GM18520 (cell line): ENCODE measurements around the gene AAR2.

Experiments
- ATAC-seq: cut with Tn5 transposase; IDR thresholded peaks from one replicate; pipeline ENCODE4 v1.9.1; 2021; ENCODE audit not compliant: unreplicated experiment

The AAR2 gene

DNA sequence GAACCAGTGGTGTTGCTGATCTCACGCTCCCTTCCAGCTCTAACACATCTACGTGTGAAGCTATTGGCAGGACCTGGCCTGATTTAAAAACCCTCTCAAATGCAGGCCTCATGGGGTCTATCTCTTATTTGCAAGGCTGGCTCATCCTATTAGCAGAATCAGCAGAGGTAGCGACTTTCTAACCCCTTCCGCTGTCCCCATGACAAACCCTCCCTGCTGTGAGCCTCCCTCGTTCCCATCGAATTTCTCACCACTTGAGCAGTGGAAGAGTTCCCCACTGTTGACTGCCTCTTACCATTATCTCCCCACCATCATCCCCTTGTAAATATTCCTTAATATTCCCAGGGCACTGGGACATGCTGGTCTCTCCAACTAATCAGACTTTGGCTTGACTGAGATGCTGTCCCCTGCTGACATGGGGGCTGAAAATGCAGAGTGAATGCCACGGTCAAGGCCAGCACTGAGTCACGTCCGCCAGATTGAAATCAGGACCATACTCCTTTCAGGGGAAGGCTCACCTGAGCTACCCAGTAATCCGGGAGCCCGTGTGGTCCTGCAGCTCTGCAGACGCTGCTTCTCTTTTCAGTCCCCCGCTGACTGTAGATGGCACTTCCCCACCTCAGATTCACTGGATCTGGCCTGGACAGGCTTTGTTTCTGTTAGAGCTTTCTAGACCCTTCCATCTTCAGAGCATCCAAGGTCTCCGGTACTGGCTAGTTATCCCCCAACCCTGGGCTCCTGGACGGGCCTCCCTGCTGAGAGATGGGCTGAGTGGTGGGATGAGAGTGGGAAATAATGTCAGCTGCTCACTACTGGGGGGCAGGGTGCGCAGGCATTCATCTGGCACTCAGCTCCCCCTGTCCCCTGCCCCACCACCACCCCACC is 23.1 kb downstream of the AAR2 start:
- no peak for ATAC-seq

DNA sequence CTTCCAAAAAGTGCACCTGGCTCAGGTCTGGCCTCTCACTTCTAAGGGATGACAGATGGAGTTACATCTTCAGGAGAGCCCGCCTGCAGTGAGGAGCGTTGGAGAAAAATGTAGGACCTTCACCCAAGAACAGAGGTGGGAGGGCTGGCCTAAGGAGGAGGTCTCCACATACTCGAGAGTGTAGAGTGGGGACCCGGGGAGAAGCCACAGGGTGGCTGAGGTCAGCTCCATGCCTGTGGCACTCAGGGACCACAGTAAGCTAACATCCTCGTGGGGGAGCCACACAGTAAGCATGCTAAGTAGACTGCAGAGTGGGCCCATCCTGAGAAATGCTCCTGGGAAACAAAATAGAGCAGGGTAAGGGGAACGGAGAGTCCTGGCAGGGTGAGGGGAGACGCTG is 24.0 kb downstream of the AAR2 start:
- no peak for ATAC-seq

DNA sequence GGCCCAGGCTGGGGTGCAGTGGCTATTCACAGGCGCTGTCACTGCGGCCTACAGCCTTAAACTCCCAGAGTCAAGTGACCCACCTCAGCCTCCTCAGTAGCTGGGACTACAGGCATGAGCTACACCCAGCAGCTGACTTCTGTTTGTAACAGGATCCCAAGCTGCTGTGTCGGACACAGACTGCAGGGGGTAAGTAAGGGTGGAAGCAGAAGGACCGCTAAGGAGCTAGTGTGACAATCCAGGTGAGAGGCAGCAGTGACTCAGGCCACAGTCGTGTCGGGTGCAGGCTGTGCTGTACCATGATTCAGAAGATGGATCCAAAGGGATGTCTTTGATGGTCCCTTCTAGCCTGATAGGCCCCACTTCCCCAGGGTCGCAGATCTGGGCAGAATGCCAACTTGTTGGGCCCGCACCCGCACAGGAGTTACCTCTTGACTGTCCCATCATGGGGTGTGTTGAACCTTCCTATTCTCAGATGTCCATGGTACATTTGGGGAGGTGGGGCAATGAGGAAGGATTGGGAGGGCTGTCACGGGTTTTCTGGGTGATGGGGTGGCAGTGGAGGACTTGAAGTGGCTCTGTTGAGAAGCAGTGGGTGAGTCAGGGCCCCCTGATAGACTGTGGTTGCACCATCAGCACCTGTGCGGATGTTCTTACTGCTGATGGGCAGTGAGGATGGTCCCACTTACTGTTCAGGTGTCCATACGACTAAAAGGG is 25.3 kb downstream of the AAR2 start:
- no peak for ATAC-seq

DNA sequence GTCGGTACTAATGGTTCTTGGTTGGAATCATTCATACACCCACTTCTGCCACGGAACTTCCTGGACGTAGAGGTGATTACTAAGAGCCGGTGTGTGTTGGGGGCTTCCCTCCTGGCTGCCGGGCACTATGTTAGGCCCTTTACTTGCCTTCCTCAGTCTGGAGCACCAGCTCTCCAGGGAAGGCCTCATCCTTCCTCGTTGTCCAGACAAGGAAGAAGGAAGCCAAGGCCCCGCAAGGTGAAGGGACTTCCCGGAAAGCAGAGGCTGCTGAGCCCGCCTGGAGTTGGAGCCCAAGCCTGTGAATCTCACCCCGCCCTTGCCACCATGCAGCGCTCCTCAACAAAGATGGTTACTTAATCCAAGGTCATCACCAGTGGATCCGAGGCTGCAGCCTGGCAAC is 26.2 kb downstream of the AAR2 start:
- no peak for ATAC-seq

DNA sequence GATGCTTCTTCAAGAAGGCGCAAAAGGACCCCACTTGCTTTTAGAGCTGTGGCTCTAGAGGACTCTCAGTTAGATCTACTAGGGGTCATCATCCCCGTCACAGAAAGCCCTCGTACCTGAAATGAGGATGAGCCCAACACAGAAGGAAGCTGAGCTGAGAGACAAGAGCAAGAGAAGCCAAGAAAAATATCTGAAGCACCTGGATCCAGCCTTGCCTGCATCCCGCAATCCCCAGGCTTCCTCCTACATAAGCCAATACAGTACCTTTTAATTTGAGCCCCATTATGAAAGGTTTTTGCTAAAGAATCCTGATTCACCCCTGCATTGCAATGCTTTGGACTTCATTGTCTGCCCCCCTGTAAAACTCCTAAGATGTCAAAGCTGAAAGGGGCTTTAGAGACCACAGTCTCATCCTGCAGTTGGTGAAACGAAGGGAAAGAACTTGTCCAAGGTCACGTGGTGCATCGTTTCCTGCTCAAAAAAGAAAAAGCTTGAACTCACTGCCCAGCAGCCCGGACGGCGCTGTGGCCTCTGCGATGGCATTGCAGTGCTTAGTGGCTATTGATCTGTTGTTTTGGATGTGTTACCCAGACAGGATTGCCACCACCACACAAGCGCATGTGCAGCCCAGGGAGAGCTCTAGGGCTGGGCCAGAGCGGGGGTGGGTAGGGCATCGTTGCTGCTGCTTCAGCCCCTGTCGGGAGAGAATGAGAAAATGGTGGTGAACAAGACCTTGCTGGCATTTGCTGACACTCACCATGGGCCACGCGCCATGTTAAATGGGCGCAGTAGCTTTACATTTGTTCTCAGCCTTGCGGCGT is 28.4 kb downstream of the AAR2 start:
- ATAC-seq, result no peak

DNA sequence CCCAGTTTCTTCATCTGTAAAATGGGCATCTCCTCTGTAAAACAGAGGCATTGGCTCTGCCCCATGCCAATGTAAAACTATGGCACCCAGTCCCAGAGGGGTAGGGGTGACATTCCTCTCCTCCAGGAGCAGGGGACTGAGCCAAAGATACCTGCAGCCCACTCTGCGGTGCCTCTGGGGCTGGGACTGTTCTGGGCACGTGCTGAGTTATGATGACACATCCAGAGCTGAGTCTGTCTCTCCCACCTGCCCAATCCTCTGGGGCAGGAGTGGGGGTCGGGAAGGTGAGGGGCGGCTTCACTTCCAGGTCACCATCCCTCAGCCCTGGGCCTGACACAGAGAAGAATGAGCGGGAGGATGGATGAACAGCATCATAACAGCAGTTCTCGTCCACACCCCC is 29.9 kb downstream of the AAR2 start:
- no peak for ATAC-seq

DNA sequence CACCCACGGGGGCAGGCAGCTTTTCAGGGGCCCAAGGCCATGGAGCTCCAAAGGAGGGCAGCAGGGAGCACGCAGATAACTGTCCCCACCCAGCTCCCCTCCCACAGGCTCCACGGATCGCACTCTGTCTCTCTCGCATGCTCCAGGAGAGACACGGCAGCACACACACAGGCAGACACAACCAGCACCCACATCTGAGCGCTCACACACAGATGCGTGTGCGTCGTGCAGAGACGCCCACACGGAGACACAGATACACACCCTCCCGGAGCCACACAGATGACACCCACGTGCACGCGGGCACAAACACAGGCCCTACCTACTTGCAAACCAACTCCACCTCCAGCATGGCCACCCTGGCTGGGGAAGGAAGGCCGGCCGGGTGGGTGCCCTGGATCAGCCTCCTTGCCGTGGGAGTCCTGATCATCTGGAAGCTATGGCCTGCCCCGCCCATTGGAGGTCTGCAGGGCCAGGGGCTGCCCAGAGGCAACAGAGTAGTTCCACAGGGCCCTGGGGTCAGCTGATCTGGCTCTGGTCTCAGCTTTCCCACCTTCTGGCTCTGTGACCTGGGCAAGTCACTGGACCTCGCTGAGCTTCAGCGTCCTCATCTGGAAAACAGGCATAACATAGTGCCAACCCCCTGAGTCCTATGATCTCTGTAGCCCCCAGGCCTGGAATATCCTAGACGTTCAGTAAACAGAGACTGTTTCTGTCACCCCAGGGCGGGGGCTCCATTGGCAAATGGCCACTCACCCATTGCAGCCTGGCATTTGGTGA is 31.5 kb downstream of the AAR2 start:
- ATAC-seq, result no peak

DNA sequence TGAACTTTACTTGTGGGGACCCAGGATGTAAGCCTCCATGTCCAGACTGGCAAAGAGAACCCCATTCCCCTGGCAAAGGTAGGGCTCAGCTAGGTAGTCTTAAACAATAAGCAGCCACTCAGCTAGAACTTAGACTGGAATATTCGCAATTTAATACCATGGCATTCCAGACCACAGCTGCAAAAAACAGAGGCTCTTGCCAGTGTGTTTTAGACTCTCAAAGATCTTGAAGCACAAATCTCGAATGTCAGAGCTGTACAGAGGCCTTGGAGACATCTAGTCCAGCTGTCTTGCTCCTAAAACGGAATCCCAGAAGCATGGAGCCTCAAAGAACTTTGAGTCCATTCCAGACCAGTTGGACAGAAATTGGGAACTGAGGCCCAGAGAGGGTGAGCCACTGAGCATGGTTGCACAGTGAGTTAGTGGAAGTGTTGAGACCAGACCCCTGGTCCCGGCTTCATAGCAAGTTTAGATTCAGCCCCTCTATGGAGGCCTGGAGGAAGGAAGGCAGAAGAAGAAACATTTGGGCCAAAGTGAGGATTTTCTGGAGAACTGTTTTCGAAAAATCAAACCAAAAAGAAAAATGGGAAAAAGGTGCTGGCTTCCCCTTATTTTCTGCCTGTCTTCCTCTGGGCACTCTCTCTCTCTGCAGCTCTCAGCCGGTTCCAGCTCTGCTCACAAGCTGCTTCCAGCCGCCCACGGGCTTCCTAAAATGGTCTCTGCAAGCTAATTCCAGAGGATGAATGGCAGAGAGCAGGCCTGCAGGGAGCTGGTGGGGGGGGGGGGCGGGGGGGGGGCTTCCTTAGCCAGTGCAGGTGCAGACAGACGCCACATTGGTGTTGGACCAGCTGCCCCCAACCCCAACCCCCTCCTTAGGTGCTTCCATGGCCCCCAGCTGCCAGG is 32.4 kb downstream of the AAR2 start:
- ATAC-seq, result no peak

DNA sequence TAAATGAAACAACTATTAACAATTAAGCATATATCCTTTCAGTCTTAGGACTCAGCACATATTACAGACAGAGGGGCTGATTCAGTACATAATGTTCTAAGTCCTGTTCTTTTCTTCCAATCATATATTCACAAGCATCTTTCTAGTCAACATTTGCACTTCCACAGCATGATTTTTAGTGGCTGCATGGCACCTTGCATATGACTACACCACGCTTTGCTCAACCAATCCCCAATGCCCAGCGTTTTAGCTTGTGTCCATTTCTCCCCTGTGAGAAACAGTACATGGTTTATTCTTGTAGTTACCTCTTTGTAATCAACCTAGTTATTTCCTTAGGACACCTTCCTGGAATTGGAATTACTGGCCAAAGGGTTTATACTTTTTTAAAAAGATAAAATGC is 33.2 kb downstream of the AAR2 start:
- ATAC-seq, result no peak

DNA sequence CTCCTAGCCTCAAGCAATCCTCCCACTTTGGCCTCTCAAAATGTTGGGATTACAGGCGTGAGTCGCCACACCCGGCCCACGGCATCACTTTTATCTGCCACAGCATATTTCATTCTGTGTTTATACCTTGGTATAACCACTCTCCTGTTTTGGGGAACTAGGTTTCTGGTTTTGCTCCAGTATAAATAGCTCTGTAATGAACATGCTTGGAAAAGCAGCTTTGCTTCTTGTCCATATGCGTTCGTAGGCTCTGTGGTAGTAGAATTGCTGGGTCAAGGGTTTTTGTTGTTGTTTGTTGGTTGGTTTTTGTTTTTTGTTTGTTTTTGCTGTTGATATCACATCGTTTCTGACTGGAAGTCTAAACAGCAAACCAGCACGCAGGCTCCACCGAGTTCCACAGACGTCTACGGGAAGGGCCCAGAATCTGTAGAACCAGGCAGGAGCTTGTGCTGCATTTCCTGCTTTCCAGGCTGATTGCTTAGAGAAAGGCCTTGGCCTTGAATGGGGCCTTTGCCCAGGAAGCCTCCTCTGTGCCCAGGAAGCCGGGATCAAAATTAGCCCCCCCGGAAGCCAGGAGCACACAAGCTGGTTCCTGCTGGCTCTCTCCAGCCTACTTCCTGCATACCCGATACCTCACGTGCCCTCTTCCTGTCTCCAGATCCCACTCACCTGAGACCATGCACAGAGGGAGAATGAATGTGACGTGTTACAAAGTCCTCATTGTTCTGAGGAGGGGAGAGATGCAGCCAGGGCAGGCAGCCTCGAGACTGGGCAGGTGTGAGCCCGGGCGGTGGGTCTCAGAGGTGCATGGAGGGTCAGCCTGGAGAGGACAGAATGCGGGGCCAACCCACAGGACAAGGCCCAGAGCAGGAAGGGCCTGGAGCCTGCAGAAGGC is 34.7 kb downstream of the AAR2 start:
- ATAC-seq, result no peak

DNA sequence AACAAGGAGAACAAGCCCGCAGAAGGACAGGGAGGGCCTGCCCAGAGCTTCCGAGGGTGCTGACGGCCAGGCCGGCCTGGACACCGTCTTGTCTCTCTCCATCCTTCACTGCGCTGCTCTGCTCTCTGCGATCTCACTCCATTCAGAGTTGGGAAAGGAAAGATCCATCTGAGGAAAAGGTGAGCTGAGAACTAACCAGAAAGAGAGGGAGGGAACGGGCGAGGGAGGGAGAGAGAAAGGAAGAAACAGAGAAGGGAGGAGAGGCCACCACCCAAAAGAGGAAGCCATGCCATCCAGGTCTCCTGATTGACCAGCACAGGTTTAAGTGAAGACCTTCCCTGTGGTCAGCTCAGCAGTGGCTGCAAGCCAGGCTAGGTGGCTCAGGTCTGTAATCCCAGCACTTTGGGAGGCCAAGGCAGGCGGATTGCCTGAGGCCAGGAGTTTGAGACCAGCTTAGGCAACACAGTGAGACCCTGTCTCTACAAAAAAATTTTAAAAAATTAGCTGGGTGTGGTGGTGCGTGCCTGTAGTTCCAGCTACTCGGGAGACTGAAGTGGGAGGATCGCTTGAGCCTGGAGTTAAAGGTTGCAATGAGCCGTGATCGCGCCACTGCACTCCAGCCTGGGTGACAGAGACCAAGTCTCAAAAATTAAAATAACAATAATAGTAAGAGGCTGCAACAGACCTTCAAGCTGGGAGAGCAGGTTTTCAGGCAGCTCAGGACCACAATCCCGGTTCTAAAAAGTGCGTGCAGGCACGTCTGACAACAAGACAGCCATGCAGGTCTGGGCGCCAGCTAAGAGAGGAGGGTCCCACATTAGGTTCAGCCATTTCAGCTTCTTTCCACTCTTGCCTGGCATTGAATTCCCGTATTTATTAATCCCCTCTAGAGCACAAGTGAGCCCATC is 35.6 kb downstream of the AAR2 start:
- no peak for ATAC-seq

DNA sequence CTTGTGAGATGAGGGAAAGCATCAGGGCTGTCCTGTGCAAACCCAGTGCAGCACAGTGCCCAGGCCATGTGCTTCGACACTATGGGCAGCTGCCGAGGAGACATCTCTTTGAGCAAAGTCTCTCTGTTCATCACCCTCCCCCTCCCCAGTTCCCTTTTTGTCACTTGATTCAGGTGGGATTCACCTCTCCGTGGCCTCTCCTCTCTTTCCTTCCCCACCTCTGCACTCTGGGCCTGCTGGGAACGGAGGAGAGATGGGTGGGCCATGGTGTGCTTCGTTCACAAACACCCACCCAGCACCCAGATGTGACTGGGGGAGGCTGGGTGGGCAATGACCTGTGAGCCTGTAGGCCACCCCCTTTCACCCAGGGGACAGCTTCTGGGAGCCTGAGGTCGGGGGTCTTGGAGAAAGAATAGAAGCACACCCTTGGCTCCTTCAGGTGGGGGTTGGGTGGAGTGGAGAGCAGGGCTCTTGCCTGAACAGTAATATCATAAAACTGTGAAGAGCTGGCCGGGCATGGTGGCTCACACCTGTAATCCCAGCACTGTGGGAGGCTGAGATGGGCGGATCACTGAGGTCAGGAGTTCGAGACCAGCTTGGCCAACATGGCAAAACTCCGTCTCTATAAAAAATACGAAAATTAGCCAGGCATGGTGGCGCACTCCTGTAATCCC is 36.4 kb downstream of the AAR2 start:
- no peak for ATAC-seq

DNA sequence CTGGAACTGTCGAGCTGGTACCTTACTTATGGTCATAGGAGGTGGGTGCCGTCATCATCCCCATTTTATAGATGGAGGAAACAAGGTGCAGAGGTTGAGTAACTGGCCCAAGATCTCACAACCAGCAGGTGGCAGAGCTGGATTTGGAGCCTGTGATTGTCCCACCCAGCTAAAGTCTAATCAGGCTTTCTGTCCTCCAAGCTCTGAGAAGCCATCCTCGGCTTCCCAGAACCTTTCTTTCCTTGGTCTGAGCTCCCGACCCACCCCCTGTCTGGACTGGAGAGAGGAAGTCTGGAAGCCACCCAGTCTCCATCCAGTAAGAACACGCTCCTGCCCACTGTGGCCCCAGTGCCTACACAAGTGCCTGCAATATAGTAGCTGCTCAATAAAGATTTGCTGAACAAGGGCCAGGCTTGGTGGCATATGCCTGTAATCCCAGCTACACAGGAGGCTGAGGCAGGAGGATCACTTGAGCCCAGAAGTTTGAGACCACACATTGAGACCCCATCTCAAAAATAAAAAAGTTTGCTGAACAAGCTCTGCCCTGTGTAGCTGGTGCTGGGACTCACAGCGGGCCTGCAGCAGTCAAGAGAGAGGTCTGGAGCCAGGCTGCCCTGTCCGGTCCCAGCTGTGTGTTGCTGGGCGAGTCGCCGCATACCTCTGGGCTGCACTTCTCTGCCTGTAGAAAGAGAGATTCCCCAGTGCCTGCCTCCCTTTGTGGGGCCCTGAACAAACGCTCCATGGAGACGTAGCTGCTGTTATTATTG is 37.3 kb downstream of the AAR2 start:
- no peak for ATAC-seq

DNA sequence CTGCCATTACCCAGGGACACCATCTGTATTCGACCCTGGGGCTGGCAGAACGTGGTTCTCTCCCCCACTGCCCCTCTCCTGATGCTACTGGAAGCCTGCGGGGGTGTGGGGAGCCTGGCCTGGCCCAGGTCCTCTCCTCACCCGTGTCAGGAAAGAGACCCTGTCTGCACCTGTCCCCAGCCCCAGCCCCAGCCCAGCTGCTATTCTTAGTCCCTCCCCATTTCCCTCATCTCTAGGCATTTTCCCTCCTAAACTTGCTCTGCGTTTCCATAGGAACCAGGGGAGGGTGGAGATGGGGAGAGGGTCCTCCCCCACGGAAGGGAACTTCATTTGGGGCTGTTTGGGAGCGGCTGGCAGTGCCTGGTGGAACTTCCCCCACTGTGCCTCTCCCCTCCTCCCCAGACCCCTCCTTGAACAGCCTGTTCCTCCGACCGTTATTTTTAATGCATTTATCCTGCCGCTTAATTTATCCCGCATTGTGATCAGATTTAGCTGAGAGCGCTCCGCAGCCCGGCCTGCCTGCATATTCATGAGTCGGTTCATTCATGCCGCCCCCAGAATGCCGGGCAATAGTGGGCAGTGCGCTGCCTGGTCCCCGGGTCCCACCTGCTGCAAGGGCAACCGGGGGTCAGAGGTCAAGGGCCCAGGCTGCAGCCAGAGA is 38.0 kb downstream of the AAR2 start:
- ATAC-seq, result no peak

DNA sequence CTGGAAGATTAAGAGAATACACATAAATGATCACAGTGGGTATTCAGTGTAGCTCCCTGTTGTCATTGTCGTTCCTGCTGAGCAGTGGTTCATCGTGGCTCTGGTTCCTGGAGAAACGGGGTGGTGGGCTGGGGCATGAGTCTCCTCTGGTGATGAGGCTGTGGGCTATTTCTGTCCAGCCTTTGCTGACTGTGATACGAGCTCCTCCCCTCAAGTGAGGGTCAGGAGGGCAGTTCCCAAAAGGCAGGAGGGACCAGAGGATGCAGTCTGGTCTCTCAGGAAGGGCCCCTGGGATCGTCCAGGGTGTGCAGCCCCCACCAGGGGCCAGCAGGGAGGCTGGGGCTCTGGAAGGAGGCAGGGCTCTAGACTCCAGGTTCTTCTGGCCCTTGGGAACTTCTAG is 38.7 kb downstream of the AAR2 start:
- ATAC-seq, result no peak
